Natural killer cell treated with Interleukin-12 subunit alpha and Interleukin-12 subunit beta and Interleukin-15 and Interleukin-18, amount 100 ng/mL, for 72 hours (primary cell): ENCODE data around the gene LYZL4. TPM values are rescaled to one million over a fixed set of nuclear protein-coding genes. Genes with fewer than 3 reads are reported as not detected.
A peak's percentile ranks its signal among the peaks of the same experiment; 100 is the strongest.

Source experiments
- ATAC-seq, 2 donors: fragments of 150-1000 bp; cut with Tn5 transposase in 1 of 2; sonication (Bioruptor Pico), chemical (Tn5 transposase) in 1 of 2; 2 replicates each; pipeline ENCODE4 v1.10.0; 2021
- DNase-seq: peaks from one replicate; pipeline ENCODE4 v3.0.0; 2022; ENCODE audit warnings: low spot score
- H3K27ac Mint-ChIP-seq, 2 donors: 1 replicate in 1 of 2; 2 replicates in 1 of 2; pipeline ENCODE4 v1.8.0; 2022; ENCODE audit warnings: mixed read lengths in 2 of 2, mild to moderate bottlenecking in 1 of 2, moderate library complexity in 1 of 2
- H3K27me3 Mint-ChIP-seq, 2 donors: 1 replicate in 1 of 2; 2 replicates in 1 of 2; pipeline ENCODE4 v1.8.0; 2022; ENCODE audit warnings: mixed read lengths in 2 of 2
- H3K36me3 Mint-ChIP-seq: one replicate; pipeline ENCODE4 v1.8.0; 2022; ENCODE audit warnings: mixed read lengths
- H3K4me1 Mint-ChIP-seq, 2 donors: 1 replicate in 1 of 2; 2 replicates in 1 of 2; pipeline ENCODE4 v1.8.0; 2022; ENCODE audit warnings: low read depth in 2 of 2, mixed read lengths in 2 of 2, mild to moderate bottlenecking in 1 of 2
- H3K4me3 Mint-ChIP-seq: one replicate; pipeline ENCODE4 v1.8.0; 2022; ENCODE audit warnings: mixed read lengths
- H3K9me3 Mint-ChIP-seq: 2 replicates; pipeline ENCODE4 v1.8.0; 2022; ENCODE audit warnings: mixed read lengths
- total RNA-seq, 2 donors: library from RNA; stranded (reverse); gene quantifications; one replicate each; pipeline ENCODE4 v1.2.3, GENCODE V29; 2022

The LYZL4 gene
- total RNA-seq, 2 donors from 2014 or later: not detected

DNA sequence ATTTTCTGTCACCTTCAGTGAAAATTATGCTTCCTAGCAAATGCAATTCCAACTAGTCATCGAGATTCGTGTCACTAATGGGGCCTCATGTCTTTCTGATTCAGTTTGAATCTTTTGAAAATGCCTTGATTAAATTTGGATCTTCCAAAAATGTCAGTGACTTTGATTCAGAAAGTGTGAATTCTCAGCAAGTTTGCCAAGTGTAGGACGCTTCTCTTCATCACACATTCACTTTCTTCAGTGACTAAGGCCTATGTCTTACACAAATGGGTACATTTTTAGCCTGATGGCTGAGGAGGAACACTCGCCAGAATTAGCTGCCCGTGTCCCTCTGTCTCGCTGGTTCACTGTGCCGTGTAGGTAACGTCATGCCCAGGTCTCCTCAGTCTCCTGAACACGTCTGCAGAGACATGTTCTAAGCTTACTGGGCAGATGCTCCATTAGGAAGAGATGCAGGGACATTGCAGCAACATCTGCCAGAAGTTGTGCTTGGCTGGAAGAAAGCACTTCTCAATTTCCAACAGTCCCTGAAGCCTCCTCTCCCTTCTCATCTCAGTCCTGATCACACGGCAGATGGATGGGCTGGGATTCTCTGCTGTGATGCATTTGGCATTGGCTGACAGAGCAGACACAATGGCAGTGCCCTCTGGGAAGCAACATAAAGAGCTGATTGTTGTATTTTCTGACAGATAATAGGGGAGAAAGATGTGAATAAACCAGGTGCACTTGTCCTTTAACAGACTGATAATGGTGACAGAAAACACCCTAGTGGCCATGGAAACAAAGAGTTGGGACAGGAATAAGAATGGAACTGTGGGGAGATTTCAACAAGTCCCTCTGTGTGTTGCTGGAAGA lies 29.1 kb upstream of the LYZL4 start:
- Mint-ChIP-seq H3K27me3 (peaks cover 16 to 25% of the 10 kb centered on the region in 2 donors), H3K36me3 (no peaks in the 10 kb centered on the region), H3K4me1 (no peaks in the 10 kb centered on the region), H3K4me3 (no peak overlapping the region), H3K27ac (no peak overlapping the region), H3K9me3 (no peaks in the 10 kb centered on the region)
- ATAC-seq (no peak), DNase-seq (no peak)

DNA sequence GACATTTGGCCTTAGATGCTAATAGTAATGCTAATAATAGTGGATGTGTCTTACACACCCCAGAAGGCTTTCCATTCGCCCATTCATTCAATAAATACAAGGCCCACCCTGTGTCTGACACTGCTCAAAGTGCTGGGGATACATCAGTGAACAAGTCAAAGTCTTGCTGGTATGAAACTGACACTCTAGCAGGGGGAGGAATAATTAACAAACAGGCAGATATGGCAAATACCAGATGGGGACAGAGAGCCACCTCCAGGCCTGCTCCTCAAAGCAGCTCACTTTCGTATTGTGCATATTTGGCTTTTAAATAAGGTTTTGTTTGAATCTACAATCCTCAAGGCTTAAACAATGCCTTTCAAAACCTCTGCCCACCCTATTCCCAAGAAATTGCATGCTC lies 28.3 kb upstream of the LYZL4 start:
- no peak for ATAC-seq
- no peak for DNase-seq
- Mint-ChIP-seq H3K4me3 (no peak overlapping the region), H3K4me1 (no peaks in the 10 kb centered on the region), H3K27me3 (peaks cover 18 to 23% of the 10 kb centered on the region in 2 donors), H3K36me3 (no peaks in the 10 kb centered on the region), H3K9me3 (no peaks in the 10 kb centered on the region), H3K27ac (no peak overlapping the region)

DNA sequence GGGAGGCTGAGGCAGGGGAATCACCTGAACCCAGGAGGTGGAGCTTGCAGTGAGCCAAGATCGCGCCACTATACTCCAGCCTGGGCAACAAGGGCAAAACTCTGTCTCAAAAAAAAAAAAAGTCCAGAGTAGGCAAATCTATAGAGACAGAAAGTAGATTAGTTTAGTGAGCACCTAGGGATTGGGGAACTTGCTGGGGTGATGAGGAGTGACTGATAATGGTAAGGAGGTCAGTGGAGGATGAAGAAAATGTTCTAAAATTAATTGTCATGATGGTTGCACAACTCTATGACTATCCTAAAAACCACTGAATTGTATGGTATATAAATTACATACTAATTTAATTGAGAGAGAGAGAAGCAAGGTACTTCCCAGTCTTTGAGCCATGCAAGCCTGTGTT lies 27.8 kb upstream of the LYZL4 start:
- Mint-ChIP-seq H3K4me3 (no peak overlapping the region), H3K4me1 (no peaks in the 10 kb centered on the region), H3K9me3 (no peaks in the 10 kb centered on the region), H3K27me3 (peaks cover 18 to 19% of the 10 kb centered on the region in 2 donors), H3K27ac (no peak overlapping the region), H3K36me3 (no peaks in the 10 kb centered on the region)
- ATAC-seq: no peak
- no peak for DNase-seq

DNA sequence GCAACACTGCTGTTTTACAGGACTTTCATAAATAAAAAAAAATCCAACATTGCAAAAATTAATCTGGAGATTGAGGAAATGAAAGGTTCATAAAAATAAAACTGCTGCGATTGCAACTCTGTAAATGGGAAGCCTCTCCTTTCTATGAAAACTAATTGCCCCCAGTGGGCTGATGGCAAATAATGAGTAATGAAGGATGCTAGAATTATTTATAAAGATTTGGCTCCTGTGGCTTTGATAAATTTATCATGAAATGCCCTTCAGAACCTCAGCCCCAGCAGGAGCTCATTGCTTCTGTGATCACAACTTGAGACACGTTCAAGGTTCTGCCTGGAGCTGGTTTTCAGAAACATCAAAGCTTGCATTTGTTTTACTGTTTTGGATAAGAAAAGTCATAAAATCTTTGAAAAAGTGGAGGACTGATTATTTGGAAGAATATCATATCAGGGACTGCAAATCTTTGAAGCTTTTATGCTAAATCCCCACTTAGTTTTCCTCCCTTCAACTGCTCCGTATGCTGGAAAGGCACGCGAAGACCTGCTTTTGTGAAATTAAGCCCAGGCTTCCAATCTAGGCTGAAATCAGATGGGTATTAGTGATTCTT lies 24.5 kb upstream of the LYZL4 start:
- ATAC-seq (no peak), DNase-seq (no peak)
- Mint-ChIP-seq H3K27ac (no peak overlapping the region), H3K4me1 (no peaks in the 10 kb centered on the region), H3K27me3 (peaks cover 32 to 45% of the 10 kb centered on the region in 2 donors), H3K4me3 (no peak overlapping the region), H3K9me3 (no peaks in the 10 kb centered on the region), H3K36me3 (no peaks in the 10 kb centered on the region)

DNA sequence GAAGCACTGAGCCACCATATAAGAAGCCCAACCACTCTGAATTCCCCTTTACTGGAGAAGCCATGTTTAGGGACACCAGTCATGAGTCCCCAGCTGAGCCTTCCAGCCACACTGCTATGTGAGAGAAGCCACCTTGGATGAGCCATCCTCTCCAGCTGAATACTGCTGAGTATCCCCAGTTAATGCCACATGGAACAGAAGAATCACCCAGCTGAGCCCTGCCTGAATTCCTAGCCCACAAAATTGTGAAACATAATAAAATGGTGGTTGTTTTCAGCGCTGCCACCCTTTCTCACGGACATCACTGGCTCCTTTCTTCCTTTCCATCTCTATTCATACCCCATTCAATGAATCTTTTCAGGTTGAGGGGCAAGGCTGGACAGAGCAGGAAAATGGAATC lies 22.1 kb upstream of the LYZL4 start:
- Mint-ChIP-seq H3K4me3 (no peak overlapping the region), H3K9me3 (no peaks in the 10 kb centered on the region)

DNA sequence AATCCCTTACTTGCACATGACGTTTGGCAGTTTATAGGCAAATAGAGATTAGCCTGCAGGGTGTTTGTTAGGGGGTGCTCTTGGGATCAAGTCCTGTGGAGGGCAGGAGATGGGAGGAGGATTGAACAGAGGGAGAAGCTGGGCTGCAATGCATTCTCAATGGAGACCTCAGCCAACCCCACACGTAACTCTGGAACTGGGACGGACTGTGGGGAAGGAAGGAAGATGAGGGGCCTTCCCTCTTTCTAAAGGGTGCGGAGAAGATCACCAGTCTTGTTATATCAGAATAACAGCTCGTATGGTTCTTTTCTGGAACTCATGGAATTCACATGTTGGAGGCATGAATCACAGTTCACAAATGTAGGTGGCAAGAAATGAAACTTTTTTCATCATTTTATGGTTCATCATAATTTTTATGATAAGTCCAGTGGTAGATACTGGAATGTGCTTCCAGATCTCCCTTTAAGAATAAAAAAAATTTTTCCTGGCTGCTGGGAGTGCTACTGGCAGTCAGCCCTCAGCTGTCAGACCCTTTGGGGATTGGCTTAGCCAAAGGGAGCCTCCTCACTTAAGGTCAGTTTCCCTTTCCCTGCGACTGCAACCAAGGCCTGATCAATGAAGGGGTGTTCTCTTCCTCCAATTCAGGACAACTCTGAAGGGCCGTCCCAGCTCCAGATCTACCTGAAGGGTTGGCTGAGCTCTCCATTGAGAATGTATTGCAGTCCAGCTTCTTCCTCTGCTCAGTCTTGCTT lies 20.5 kb upstream of the LYZL4 start:
- ATAC-seq (no peak), DNase-seq (no peak)
- no peak overlapping the region for H3K4me3 Mint-ChIP-seq
- no peaks in the 10 kb centered on the region for H3K4me1 Mint-ChIP-seq
- no peaks in the 10 kb centered on the region for H3K9me3 Mint-ChIP-seq
- H3K36me3 Mint-ChIP-seq: no peaks in the 10 kb centered on the region
- H3K27ac Mint-ChIP-seq: no peak overlapping the region
- peaks cover 40 to 60% of the 10 kb centered on the region in 2 donors for H3K27me3 Mint-ChIP-seq

More for the DNA sequence above, 22.1 kb upstream of the LYZL4 start:
- DNase-seq: no peak
- no peaks in the 10 kb centered on the region for H3K36me3 Mint-ChIP-seq
- no peaks in the 10 kb centered on the region for H3K4me1 Mint-ChIP-seq
- H3K27ac Mint-ChIP-seq: no peak overlapping the region
- peaks cover 39 to 60% of the 10 kb centered on the region in 2 donors for H3K27me3 Mint-ChIP-seq
- no peak for ATAC-seq

DNA sequence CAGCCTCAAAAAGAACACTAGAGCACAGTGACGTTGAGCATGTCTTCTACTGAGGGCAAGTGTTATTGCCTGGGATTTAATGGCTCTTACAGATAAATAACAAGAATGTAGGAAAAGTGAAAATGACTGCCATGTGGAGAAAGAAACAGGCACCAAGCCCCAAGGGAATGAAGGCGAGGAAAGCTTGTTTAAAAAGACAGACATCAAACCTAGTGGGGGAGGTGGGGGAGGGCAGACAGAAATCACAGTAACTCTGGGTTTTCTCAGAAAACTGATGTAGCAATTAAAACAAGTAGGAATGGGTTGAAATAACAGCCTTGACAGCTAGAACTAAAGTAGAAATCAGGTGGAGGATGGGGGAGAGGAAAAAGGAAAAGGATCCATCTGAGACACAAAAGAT lies 18.4 kb upstream of the LYZL4 start:
- no peak for DNase-seq
- no peak overlapping the region for H3K27ac Mint-ChIP-seq
- no peak for ATAC-seq
- H3K36me3 Mint-ChIP-seq: no peaks in the 10 kb centered on the region
- H3K9me3 Mint-ChIP-seq: no peaks in the 10 kb centered on the region
- H3K27me3 Mint-ChIP-seq: peaks cover 40 to 59% of the 10 kb centered on the region in 2 donors
- no peaks in the 10 kb centered on the region for H3K4me1 Mint-ChIP-seq
- H3K4me3 Mint-ChIP-seq: no peak overlapping the region

DNA sequence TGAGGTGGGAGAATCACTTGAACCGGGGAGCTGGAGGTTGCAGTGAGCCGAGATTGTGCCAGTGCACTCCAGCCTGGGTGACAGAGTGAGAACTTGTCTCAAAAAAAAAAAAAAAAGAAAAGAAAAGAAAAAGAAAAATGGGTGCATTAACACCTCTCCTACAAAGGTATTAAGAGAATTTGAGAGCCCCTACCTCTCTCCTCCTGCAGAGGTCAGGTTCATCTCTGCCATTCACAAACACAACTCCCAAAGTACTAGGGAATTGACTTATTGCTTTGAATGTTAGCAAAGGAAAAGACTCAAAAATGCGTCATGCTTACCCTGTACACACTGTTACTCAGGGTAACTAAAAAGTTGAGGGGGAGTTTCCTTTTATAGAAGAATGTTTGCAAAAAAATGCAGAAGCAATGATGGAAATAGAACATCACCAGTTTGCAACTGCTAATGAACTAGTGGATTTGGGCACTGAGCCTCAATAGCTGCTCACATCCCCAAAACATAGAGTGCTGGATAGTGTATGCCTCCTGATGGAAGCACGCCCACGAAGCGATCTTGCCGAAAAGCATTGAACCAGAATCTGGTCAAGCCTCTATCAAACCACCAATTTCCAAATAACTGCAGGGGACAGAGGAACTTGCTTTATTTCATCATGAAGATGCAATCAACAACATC lies 15.5 kb upstream of the LYZL4 start:
- ATAC-seq: no peak
- Mint-ChIP-seq H3K27ac (no peak overlapping the region), H3K27me3 (peaks cover 30 to 38% of the 10 kb centered on the region in 2 donors), H3K9me3 (no peaks in the 10 kb centered on the region), H3K4me1 (no peaks in the 10 kb centered on the region), H3K36me3 (no peaks in the 10 kb centered on the region), H3K4me3 (no peak overlapping the region)
- no peak for DNase-seq

DNA sequence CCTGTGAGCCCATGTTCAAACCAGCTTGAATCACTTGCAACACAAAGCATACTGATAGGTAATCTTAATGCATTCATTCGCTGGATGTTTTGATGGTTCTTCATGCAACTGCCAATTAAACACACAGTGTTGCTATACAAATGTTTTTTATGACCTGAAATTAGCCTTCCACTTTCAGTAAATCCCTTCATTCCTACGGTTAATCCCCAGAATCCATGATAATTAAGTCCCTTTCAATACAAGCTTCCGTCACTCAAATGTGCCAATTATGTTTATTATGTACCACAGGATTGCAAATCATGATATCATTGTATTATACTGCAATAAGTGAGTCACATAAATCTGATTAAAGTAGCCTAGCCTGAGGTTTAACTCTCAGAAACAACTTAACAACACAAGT lies 14.5 kb upstream of the LYZL4 start:
- no peak for ATAC-seq
- H3K9me3 Mint-ChIP-seq: no peaks in the 10 kb centered on the region
- H3K27me3 Mint-ChIP-seq: peaks cover 24 to 28% of the 10 kb centered on the region in 2 donors
- no peak overlapping the region for H3K27ac Mint-ChIP-seq
- DNase-seq: no peak
- H3K4me3 Mint-ChIP-seq: no peak overlapping the region
- no peaks in the 10 kb centered on the region for H3K4me1 Mint-ChIP-seq
- H3K36me3 Mint-ChIP-seq: no peaks in the 10 kb centered on the region

DNA sequence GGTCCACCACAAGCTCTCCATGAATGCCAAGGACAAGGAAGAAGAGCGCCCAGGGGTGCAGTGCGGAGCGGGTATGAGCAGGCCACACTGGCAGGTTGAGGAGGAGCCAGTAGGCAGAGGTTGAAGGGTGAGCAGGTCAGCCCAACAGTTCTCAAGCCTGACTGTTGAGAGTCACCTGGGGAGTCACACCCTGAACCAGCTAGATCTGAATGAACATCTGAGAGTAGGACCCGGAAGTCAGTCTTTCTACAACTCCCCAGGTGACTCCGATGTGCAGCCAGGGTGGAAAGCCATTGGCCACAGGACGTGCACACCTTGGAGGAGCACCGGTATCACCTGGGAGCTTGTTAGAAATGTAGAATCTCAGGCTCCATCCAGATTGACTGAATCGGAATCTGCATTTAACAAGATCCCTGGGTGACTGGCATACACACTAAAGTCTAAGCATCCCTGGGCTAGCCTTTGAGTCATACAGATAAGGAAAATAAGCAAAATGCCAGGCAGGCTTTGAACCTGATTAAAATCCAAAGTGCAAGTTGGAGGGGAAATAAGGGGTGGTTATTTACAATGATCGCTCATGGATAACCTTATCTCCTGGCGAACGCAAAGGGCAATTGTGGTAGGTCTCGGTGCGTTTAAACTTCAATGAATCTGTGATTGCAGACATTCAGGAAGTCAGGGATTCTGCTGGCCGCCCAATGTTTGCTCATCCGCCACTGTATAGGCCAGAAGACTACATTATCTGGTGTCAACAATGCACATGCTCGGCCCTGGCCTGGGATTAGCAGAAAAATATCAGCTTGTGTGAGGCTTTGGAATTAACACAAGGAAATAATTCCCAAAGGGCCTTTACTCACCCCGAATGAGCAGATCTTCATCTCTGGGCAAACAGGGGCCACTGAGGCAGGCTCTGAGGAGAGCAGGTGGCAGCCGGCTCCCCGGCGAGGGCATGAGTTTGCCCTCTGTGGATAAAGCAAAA lies 11.7 kb upstream of the LYZL4 start:
- H3K27me3 Mint-ChIP-seq: peaks cover 10 to 16% of the 10 kb centered on the region in 2 donors
- no peaks in the 10 kb centered on the region for H3K4me1 Mint-ChIP-seq
- H3K36me3 Mint-ChIP-seq: no peaks in the 10 kb centered on the region
- H3K9me3 Mint-ChIP-seq: no peaks in the 10 kb centered on the region
- no peak overlapping the region for H3K27ac Mint-ChIP-seq
- no peak for DNase-seq
- ATAC-seq: no peak
- no peak overlapping the region for H3K4me3 Mint-ChIP-seq

DNA sequence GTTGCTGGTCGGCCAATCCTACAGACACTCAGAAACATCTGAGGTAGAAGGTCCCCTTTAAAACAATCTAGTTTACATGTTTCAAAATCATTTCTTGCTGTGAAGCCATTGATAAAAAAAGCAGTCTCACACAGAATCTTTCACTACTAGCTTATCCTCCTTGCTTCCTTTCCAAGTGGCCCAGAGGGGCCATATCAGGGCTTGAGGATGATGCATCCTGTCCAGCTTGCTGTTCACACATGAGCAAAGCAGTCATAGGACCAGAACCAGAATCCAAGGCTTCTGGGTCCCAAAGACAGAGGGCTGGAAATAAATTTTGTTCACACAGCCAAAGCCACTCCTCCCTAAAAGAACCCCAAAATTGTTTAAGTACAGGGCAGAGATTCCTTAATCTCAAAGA lies 9.2 kb upstream of the LYZL4 start:
- no peak overlapping the region for H3K27ac Mint-ChIP-seq
- H3K4me1 Mint-ChIP-seq: no peaks in the 10 kb centered on the region
- DNase-seq (no peak), ATAC-seq (no peak)
- H3K27me3 Mint-ChIP-seq: peaks cover 16 to 28% of the 10 kb centered on the region in 2 donors
- H3K4me3 Mint-ChIP-seq: no peak overlapping the region
- no peaks in the 10 kb centered on the region for H3K9me3 Mint-ChIP-seq
- H3K36me3 Mint-ChIP-seq: no peaks in the 10 kb centered on the region

DNA sequence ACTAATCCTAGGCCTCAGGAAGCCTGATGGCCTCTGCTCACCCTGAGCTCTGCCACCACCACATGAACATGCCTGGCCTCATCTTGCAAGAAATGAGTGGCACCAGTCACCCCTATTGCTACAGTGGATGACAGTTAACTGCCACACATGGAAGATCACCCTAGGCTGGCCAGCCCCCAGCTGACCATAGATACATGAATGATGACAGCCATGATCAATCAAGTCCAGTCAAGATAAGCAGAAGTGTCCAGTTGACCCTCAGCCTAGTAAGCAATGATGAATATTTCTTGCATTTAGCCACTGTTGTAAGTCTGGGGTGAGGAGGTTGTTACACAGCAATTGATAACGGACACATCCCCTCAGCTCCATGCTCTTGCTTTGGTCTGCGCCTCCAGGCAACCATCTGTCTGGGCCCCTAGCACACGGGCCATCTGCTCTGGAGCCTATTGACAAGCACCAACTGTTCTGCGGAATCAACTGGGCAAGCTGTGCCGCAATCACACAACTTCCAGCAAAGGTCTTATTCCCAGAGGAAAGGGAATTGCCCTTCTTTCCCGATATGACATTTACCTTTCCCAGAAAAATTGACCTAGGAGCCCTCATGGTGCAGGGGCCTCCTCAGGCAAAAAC lies 2.2 kb upstream of the LYZL4 start:
- Mint-ChIP-seq H3K27ac (no peak overlapping the region), H3K4me3 (no peak overlapping the region), H3K27me3 (peaks cover 28 to 53% of the 10 kb centered on the region in 2 donors), H3K36me3 (no peaks in the 10 kb centered on the region), H3K9me3 (no peaks in the 10 kb centered on the region), H3K4me1 (no peaks in the 10 kb centered on the region)
- ATAC-seq (peak in 1 of 2 donors; percentile 21), DNase-seq (no peak)
